Endothelial cell (in vitro differentiated cells): ENCODE data around the gene SUMO4. TPM values are rescaled to one million over a fixed set of nuclear protein-coding genes. Genes with fewer than 3 reads are reported as not detected.

Source experiments
- DNase-seq: peaks from one replicate; pipeline ENCODE4 v3.0.0; 2021; ENCODE audit warnings: low spot score
- H3K27ac Mint-ChIP-seq: one replicate; pipeline ENCODE4 v1.8.0; 2021; ENCODE audit warnings: mixed read lengths, inconsistent platforms; ENCODE audit not compliant: unreplicated experiment
- H3K27me3 Mint-ChIP-seq: one replicate; pipeline ENCODE4 v1.8.0; 2021; ENCODE audit warnings: mild to moderate bottlenecking, moderate library complexity, mixed read lengths, inconsistent platforms; ENCODE audit not compliant: unreplicated experiment
- H3K36me3 Mint-ChIP-seq: one replicate; pipeline ENCODE4 v1.8.0; 2021; ENCODE audit warnings: mild to moderate bottlenecking, low read depth, mixed read lengths, inconsistent platforms; ENCODE audit not compliant: unreplicated experiment
- H3K4me1 Mint-ChIP-seq: one replicate; pipeline ENCODE4 v1.8.0; 2021; ENCODE audit warnings: mild to moderate bottlenecking, mixed read lengths, inconsistent platforms; ENCODE audit not compliant: unreplicated experiment
- H3K4me3 Mint-ChIP-seq: one replicate; pipeline ENCODE4 v1.8.0; 2021; ENCODE audit warnings: mild to moderate bottlenecking, mixed read lengths, inconsistent platforms; ENCODE audit not compliant: unreplicated experiment
- H3K9me3 Mint-ChIP-seq: one replicate; pipeline ENCODE4 v1.8.0; 2021; ENCODE audit warnings: mixed read lengths, inconsistent platforms; ENCODE audit not compliant: unreplicated experiment
- CTCF ChIP-seq: fragments of 200-600 bp; sonication (generic); IDR thresholded peaks from one replicate; pipeline ENCODE4 v1.5.0; 2021; ENCODE audit warnings: antibody characterized with exemption; ENCODE audit not compliant: unreplicated experiment
- total RNA-seq: library from RNA; stranded (reverse); fragmentation: NEBNext Ultra II Directional; extraction: Animal tissue kit (Norgen Biotek cat#: 25700); gene quantifications from one replicate; pipeline ENCODE4 v1.2.1, GENCODE V29; 2021; ENCODE audit not compliant: unreplicated experiment

Gene SUMO4
- total RNA-seq, 1 donor from 2014 or later, result 4.8 TPM

GRCh38 chr6:149393002-149393679 is 6.9 kb upstream of the SUMO4 start:
- no peak for DNase-seq
- no peaks in the 10 kb centered on the region for H3K9me3 Mint-ChIP-seq
- H3K27me3 Mint-ChIP-seq, result no peaks in the 10 kb centered on the region
- H3K4me1 Mint-ChIP-seq, result peaks cover 11% of the 10 kb centered on the region
- peaks cover 5% of the 10 kb centered on the region for H3K36me3 Mint-ChIP-seq
- H3K4me3 Mint-ChIP-seq, result no peak overlapping the region
- H3K27ac Mint-ChIP-seq, result peak overlapping the region; percentile 74
- TF ChIP-seq CTCF, result no peak

DNA sequence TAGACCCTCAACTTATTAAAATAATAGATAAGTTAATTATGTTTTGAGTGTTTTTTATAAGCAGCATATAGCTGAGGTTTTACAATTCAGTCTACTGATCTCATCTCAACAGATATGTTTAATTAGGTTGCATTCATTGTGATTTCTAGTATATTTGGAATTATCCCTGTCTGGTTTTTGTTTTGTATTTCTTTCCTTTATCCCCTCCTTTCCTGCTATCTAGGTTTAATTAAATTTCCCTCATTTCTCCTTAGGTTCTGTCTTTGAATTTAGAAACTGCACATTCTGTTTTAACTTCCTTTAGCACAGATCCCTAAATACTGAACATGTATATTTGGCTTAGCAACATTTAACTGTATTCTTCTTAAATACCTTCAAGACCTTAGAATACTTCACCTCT is 4.9 kb upstream of the SUMO4 start:
- Mint-ChIP-seq H3K4me3 (no peak overlapping the region), H3K36me3 (peaks cover 12% of the 10 kb centered on the region), H3K27ac (peak overlapping the region; percentile 87), H3K9me3 (no peaks in the 10 kb centered on the region), H3K4me1 (peaks cover 11% of the 10 kb centered on the region), H3K27me3 (no peaks in the 10 kb centered on the region)
- DNase-seq, result no peak
- no peak for TF ChIP-seq CTCF

- Mint-ChIP-seq H3K4me3 (no peak overlapping the region), H3K36me3 (peaks cover 24% of the 10 kb centered on the region), H3K27ac (no peak overlapping the region), H3K4me1 (peaks cover 8% of the 10 kb centered on the region), H3K9me3 (no peaks in the 10 kb centered on the region), H3K27me3 (no peaks in the 10 kb centered on the region)
- no peak for DNase-seq
- no peak for TF ChIP-seq CTCF
These were observed 2.7 kb upstream of the SUMO4 start for GRCh38 chr6:149397384-149397783.

DNA sequence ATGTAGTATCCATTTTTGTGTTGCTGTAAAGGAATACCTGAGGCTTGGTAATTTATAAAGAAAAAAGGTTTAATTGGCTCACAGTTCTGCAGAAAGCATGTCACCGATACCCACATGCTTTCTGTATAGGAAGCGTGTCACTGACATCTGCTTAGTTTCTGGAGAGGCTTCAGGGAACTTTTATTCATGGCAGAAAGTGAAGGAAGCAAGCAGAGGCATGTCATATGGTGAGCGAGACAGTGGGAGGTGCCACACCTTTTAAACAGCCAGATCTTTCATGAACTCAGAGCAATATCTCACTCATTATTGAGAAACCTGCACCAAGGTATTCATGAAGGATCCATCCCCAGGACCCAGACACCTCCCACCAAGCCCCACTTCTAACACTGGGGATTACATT is 3.5 kb downstream of the SUMO4 start:
- Mint-ChIP-seq H3K9me3 (no peaks in the 10 kb centered on the region), H3K27me3 (no peaks in the 10 kb centered on the region), H3K36me3 (peaks cover 49% of the 10 kb centered on the region), H3K27ac (no peak overlapping the region), H3K4me3 (no peak overlapping the region), H3K4me1 (no peaks in the 10 kb centered on the region)
- no peak for DNase-seq
- TF ChIP-seq CTCF, result no peak

DNA sequence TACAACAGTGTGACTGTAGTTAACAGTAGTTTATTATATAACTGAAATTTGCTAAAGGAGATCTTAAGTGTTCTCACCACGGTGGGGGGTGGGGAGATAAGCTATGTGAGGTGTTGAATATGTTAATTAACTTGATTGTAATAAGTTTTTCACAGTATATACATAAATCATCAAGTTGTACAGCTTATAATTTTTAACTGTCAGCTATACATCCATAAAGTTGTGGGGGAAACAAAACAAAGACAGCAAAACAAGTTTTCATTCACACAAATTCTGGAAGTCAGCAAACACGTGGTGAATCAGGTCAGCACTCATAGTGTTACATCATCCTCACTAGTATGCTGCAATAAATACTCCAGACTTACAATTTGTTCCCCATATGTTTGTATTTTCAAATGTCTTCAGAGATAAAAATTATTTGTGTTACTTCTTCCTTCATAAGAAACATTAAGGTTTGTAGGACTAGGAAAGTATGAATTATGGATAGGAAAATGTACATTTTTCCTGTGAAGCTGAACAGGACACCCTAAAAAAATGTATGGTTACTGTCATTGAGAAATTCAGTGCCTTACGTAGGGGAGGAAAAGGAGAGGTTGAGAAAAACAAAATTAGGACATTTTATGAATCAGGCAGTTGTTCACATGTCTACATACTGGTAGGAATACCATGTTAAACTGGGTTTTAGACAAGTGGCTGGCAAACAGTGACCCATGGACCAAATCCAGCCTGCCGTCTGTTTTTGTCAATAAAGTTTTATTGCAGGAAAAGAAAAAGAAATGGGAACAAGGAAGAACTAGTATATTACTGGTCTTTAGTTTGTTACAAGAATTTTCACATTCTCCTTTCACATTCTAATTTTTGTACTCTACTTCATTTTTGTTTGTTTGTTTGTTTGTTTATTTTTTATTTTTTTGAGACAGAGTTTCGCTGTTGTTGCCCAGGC is 6.0 kb downstream of the SUMO4 start:
- Mint-ChIP-seq H3K9me3 (no peaks in the 10 kb centered on the region), H3K4me3 (peak overlapping the region; percentile 13), H3K27me3 (no peaks in the 10 kb centered on the region), H3K36me3 (peaks cover 34% of the 10 kb centered on the region), H3K4me1 (no peaks in the 10 kb centered on the region), H3K27ac (no peak overlapping the region)
- DNase-seq, result no peak
- TF ChIP-seq CTCF, result no peak
